Mesendoderm (in vitro differentiated cells): ENCODE results near the gene UBR3.

Experiments used
- DNase-seq: peaks from one replicate; pipeline ENCODE4 v3.0.0; 2013
- H2AK5ac ChIP-seq: 2 replicates; pipeline ENCODE4 v1.6.1; 2013; ENCODE audit warnings: low read length, inconsistent platforms
- H2BK120ac ChIP-seq: 2 replicates; pipeline ENCODE4 v1.6.1; 2013; ENCODE audit warnings: low read depth, mild to moderate bottlenecking, low read length, moderate library complexity, mixed read lengths
- H2BK15ac ChIP-seq: replicated peaks from 2 replicates; pipeline ENCODE4 v1.6.1; 2013; ENCODE audit warnings: low read depth, mild to moderate bottlenecking, moderate library complexity
- H2BK5ac ChIP-seq: 2 replicates; pipeline ENCODE4 v1.6.1; 2013; ENCODE audit warnings: low read length, inconsistent platforms
- H3K18ac ChIP-seq: 2 replicates; pipeline ENCODE4 v1.6.1; 2013; ENCODE audit warnings: mild to moderate bottlenecking, low read length, mixed read lengths
- H3K23ac ChIP-seq: one replicate; pipeline ENCODE4 v1.6.1; 2013; ENCODE audit warnings: low read length
- H3K27ac ChIP-seq: 2 replicates; pipeline ENCODE4 v1.5.1; 2013; ENCODE audit warnings: low read depth, mild to moderate bottlenecking, inconsistent platforms, low read length, moderate library complexity
- H3K27me3 ChIP-seq: 2 replicates; pipeline ENCODE4 v1.6.1; 2013; ENCODE audit warnings: low read length, control low read depth, mild to moderate bottlenecking, inconsistent platforms; ENCODE audit not compliant: insufficient read depth, poor library complexity
- H3K36me3 ChIP-seq: 2 replicates; pipeline ENCODE4 v1.6.1; 2013; ENCODE audit warnings: low read length, inconsistent platforms; ENCODE audit not compliant: control insufficient read depth, insufficient read depth
- H3K4ac ChIP-seq: one replicate; pipeline ENCODE4 v1.6.1; 2013; ENCODE audit warnings: low read depth, mild to moderate bottlenecking, low read length, moderate library complexity
- H3K4me1 ChIP-seq: 2 replicates; pipeline ENCODE4 v1.6.1; 2013; ENCODE audit warnings: low read depth, low read length, inconsistent platforms; ENCODE audit not compliant: control insufficient read depth
- H3K4me2 ChIP-seq: 2 replicates; pipeline ENCODE4 v1.6.1; 2013; ENCODE audit warnings: low read length
- H3K4me3 ChIP-seq: 2 replicates; pipeline ENCODE4 v1.5.1; 2013; ENCODE audit warnings: mild to moderate bottlenecking, low read length
- H3K56ac ChIP-seq: one replicate; pipeline ENCODE4 v1.6.1; 2013; ENCODE audit warnings: low read length
- H3K79me1 ChIP-seq: 2 replicates; pipeline ENCODE4 v1.6.1; 2013; ENCODE audit warnings: low read length, inconsistent platforms
- H3K79me2 ChIP-seq: 2 replicates; pipeline ENCODE4 v1.6.1; 2013; ENCODE audit warnings: mild to moderate bottlenecking, low read length; ENCODE audit not compliant: control insufficient read depth, insufficient read depth
- H3K9ac ChIP-seq: 2 replicates; pipeline ENCODE4 v1.6.1; 2013; ENCODE audit warnings: low read length, inconsistent platforms
- H4K5ac ChIP-seq: one replicate; pipeline ENCODE4 v1.6.1; 2013; ENCODE audit warnings: low read length
- H4K8ac ChIP-seq: one replicate; pipeline ENCODE4 v1.6.1; 2013; ENCODE audit warnings: low read depth, mild to moderate bottlenecking, control low read depth, low read length, moderate library complexity
- WGBS: extraction: QIAGEN DNeasy Blood & Tissue Kit; methylation state at CpG from one replicate; pipeline ENCODE4 v1.1.7; 2013; ENCODE audit warnings: low lambda C conversion rate, missing lambda C conversion rate; ENCODE audit not compliant: insufficient coverage; ENCODE audit errors: extremely low coverage; 5-methylcytosine and 5-hydroxymethylcytosine counted together

Gene UBR3

GRCh38 chr2:169795181-169795580, 32.1 kb upstream of the UBR3 start:
- no peak overlapping the region for H2BK15ac ChIP-seq
- no peak overlapping the region for H4K5ac ChIP-seq
- no peak overlapping the region for H3K4me3 ChIP-seq
- H3K18ac ChIP-seq, result no peak overlapping the region
- no peaks in the 10 kb centered on the region for H3K27me3 ChIP-seq
- H3K4ac ChIP-seq, result no peak overlapping the region
- no peak overlapping the region for H3K27ac ChIP-seq
- H3K4me1 ChIP-seq, result no peaks in the 10 kb centered on the region
- H3K79me1 ChIP-seq, result no peaks in the 10 kb centered on the region
- no peak for DNase-seq
- H2BK5ac ChIP-seq, result no peak overlapping the region
- H2BK120ac ChIP-seq, result no peak overlapping the region
- peaks cover 13% of the 10 kb centered on the region for H3K79me2 ChIP-seq
- H4K8ac ChIP-seq, result no peak overlapping the region
- WGBS, result no CpG with 5 or more reads among the region's 2 CpGs
- H2AK5ac ChIP-seq, result no peak overlapping the region
- no peaks in the 10 kb centered on the region for H3K36me3 ChIP-seq
- no peak overlapping the region for H3K56ac ChIP-seq
- H3K9ac ChIP-seq, result no peak overlapping the region
- H3K4me2 ChIP-seq, result no peak overlapping the region
- no peak overlapping the region for H3K23ac ChIP-seq

- Histone ChIP-seq H3K79me1 (no peaks in the 10 kb centered on the region), H3K4ac (no peak overlapping the region), H3K56ac (no peak overlapping the region), H3K4me3 (no peak overlapping the region), H3K79me2 (peaks cover 16% of the 10 kb centered on the region), H3K9ac (no peak overlapping the region), H2BK120ac (no peak overlapping the region), H3K27me3 (no peaks in the 10 kb centered on the region), H3K36me3 (no peaks in the 10 kb centered on the region), H4K5ac (no peak overlapping the region), H4K8ac (no peak overlapping the region), H2BK5ac (no peak overlapping the region), H3K18ac (no peak overlapping the region), H3K23ac (no peak overlapping the region), H3K4me2 (no peak overlapping the region), H2AK5ac (no peak overlapping the region), H3K27ac (no peak overlapping the region), H3K4me1 (no peaks in the 10 kb centered on the region), H2BK15ac (no peak overlapping the region)
- DNase-seq, result no peak
- WGBS, result no CpG with 5 or more reads among the region's 6 CpGs
These were observed 30.8 kb upstream of the UBR3 start for GRCh38 chr2:169796441-169796840.

- H3K18ac ChIP-seq, result no peak overlapping the region
- no CpG with 5 or more reads among the region's 5 CpGs for WGBS
These were observed 29.7 kb upstream of the UBR3 start for GRCh38 chr2:169797601-169798000.

GRCh38 chr2:169798397-169798717, 28.9 kb upstream of the UBR3 start:
- no CpG with 5 or more reads among the region's 4 CpGs for WGBS
- H2BK5ac ChIP-seq, result no peak overlapping the region
- no peak overlapping the region for H2AK5ac ChIP-seq
- H3K4me3 ChIP-seq, result no peak overlapping the region
- H3K36me3 ChIP-seq, result no peaks in the 10 kb centered on the region
- H3K79me2 ChIP-seq, result peaks cover 23% of the 10 kb centered on the region
- H2BK15ac ChIP-seq, result no peak overlapping the region
- no peak overlapping the region for H4K8ac ChIP-seq
- no peak overlapping the region for H2BK120ac ChIP-seq
- H3K4me2 ChIP-seq, result no peak overlapping the region
- no peak overlapping the region for H3K27ac ChIP-seq
- no peaks in the 10 kb centered on the region for H3K79me1 ChIP-seq
- peak overlapping the region; percentile 83 for H3K18ac ChIP-seq
- no peaks in the 10 kb centered on the region for H3K4me1 ChIP-seq
- no peaks in the 10 kb centered on the region for H3K27me3 ChIP-seq
- no peak overlapping the region for H3K4ac ChIP-seq
- H4K5ac ChIP-seq, result peak overlapping the region; percentile 66
- peak overlapping the region; percentile 40 for H3K56ac ChIP-seq
- DNase-seq, result no peak
- peak overlapping the region; percentile 47 for H3K9ac ChIP-seq
- no peak overlapping the region for H3K23ac ChIP-seq

More at GRCh38 chr2:169797601-169798000, 29.7 kb upstream of the UBR3 start:
- Histone ChIP-seq H3K23ac (no peak overlapping the region), H3K27me3 (no peaks in the 10 kb centered on the region), H3K4me2 (no peak overlapping the region), H2BK5ac (no peak overlapping the region), H2BK120ac (no peak overlapping the region), H4K8ac (no peak overlapping the region), H2AK5ac (no peak overlapping the region), H2BK15ac (no peak overlapping the region), H3K79me2 (peaks cover 23% of the 10 kb centered on the region), H3K56ac (no peak overlapping the region), H3K4me1 (no peaks in the 10 kb centered on the region), H3K9ac (no peak overlapping the region), H3K79me1 (no peaks in the 10 kb centered on the region), H4K5ac (no peak overlapping the region), H3K4me3 (no peak overlapping the region), H3K4ac (no peak overlapping the region), H3K27ac (no peak overlapping the region), H3K36me3 (no peaks in the 10 kb centered on the region)
- DNase-seq, result peak; percentile 23

- H3K23ac ChIP-seq, result peak within 1 kb of the TSS; percentile 73
- peak within 1 kb of the TSS; percentile 89 for H3K9ac ChIP-seq
- no peak within 1 kb of the TSS for H4K8ac ChIP-seq
- H3K27me3 ChIP-seq, result no peaks in the 10 kb centered on the region
- no peaks in the 10 kb centered on the region for H3K79me1 ChIP-seq
- peak within 1 kb of the TSS; percentile 94 for H3K56ac ChIP-seq
- peak; percentile 96 for DNase-seq
- peak within 1 kb of the TSS; percentile 85 for H3K27ac ChIP-seq
- H3K18ac ChIP-seq, result peak within 1 kb of the TSS; percentile 94
- peak within 1 kb of the TSS; percentile 93 for H3K4ac ChIP-seq
- no CpG with 5 or more reads among the region's 67 CpGs for WGBS
- H3K4me2 ChIP-seq, result peak within 1 kb of the TSS; percentile 17
- H2BK15ac ChIP-seq, result no peak within 1 kb of the TSS
- H3K79me2 ChIP-seq, result peaks cover 28% of the 10 kb centered on the region
- H3K4me3 ChIP-seq, result peak within 1 kb of the TSS; percentile 88
- H4K5ac ChIP-seq, result peak within 1 kb of the TSS; percentile 66
- H2BK5ac ChIP-seq, result no peak within 1 kb of the TSS
- no peaks in the 10 kb centered on the region for H3K4me1 ChIP-seq
- no peak within 1 kb of the TSS for H2BK120ac ChIP-seq
- no peaks in the 10 kb centered on the region for H3K36me3 ChIP-seq
- no peak within 1 kb of the TSS for H2AK5ac ChIP-seq
These were observed 28.3 kb upstream of the UBR3 start, which contains the start of gene SSB for GRCh38 chr2:169798718-169799592. SSB (plus strand) TSS chr2:169798871; CDS start chr2:169800961, 2,090 bp downstream.
